ENCODE data around the gene POLD3.

DNA sequence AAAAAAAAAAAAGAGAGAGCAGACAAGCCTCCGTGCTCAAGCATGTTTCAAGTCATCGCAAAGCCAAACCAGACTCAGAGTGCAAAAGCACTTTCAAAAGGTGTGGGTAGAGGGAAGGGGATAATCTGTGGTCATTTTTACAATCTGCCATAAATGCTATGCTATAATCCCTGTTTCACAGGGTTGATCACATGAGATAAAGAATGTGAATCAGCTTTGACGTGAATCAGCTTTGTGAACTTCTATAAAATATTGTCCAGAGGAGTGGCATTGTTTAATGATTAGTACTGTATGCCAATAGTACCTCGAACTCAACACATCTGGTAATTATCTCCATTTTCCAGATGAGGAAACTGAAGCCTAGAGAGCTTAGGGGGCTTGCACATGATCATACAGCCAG lies 20.0 kb upstream of the POLD3 start:
- TF ChIP-seq, protein P1, sequence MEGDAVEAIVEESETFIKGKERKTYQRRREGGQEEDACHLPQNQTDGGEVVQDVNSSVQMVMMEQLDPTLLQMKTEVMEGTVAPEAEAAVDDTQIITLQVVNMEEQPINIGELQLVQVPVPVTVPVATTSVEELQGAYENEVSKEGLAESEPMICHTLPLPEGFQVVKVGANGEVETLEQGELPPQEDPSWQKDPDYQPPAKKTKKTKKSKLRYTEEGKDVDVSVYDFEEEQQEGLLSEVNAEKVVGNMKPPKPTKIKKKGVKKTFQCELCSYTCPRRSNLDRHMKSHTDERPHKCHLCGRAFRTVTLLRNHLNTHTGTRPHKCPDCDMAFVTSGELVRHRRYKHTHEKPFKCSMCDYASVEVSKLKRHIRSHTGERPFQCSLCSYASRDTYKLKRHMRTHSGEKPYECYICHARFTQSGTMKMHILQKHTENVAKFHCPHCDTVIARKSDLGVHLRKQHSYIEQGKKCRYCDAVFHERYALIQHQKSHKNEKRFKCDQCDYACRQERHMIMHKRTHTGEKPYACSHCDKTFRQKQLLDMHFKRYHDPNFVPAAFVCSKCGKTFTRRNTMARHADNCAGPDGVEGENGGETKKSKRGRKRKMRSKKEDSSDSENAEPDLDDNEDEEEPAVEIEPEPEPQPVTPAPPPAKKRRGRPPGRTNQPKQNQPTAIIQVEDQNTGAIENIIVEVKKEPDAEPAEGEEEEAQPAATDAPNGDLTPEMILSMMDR (IDR thresholded peaks at IDR 0.05), result no peak
- TF ChIP-seq POLR2A (IDR thresholded peaks at IDR 0.05), result no peak

Measured in thyroid gland (tissue), 4 donors.